H9 (cell line): ENCODE measurements around the gene ADARB2. TPM values are rescaled to one million over a fixed set of nuclear protein-coding genes. Genes with fewer than 3 reads are reported as not detected.
A peak's percentile ranks its signal among the peaks of the same experiment; 100 is the strongest.

ENCODE experiments used
- DNase-seq: peaks from one replicate; pipeline ENCODE4 v3.0.0-alpha.2; 2017
- H2AFZ ChIP-seq: one replicate; pipeline ENCODE4 v1.6.1; 2013; ENCODE audit warnings: mild to moderate bottlenecking, low read length, control low read depth, moderate library complexity
- H2AK5ac ChIP-seq: 2 replicates; pipeline ENCODE4 v1.6.1; 2013; ENCODE audit warnings: low read length, control low read depth, mixed read lengths; ENCODE audit not compliant: insufficient read length
- H2BK120ac ChIP-seq: one replicate; pipeline ENCODE4 v1.6.1; 2013; ENCODE audit warnings: low read depth, mild to moderate bottlenecking, low read length, control low read depth, inconsistent platforms; ENCODE audit not compliant: poor library complexity, severe bottlenecking
- H2BK12ac ChIP-seq: 2 replicates; pipeline ENCODE4 v1.6.1; 2013; ENCODE audit warnings: low read length, control low read depth, mixed read lengths, low read depth; ENCODE audit not compliant: insufficient read length
- H2BK15ac ChIP-seq: 2 replicates; pipeline ENCODE4 v1.6.1; 2013; ENCODE audit warnings: low read depth, low read length, control low read depth
- H2BK20ac ChIP-seq: one replicate; pipeline ENCODE4 v1.6.1; 2013; ENCODE audit warnings: low read depth, mild to moderate bottlenecking, low read length, control low read depth, inconsistent platforms; ENCODE audit not compliant: poor library complexity, severe bottlenecking
- H2BK5ac ChIP-seq: 2 replicates; pipeline ENCODE4 v1.6.1; 2013; ENCODE audit warnings: low read length, control low read depth, mixed read lengths; ENCODE audit not compliant: insufficient read length
- H3K14ac ChIP-seq: 2 replicates; pipeline ENCODE4 v1.6.1; 2013; ENCODE audit warnings: low read length, control low read depth; ENCODE audit not compliant: insufficient read depth
- H3K18ac ChIP-seq: 2 replicates; pipeline ENCODE4 v1.6.1; 2013; ENCODE audit warnings: low read depth, mild to moderate bottlenecking, mixed read lengths, low read length, control low read depth; ENCODE audit not compliant: insufficient read length
- H3K23ac ChIP-seq: 2 replicates; pipeline ENCODE4 v1.6.1; 2013; ENCODE audit warnings: low read length, control low read depth, mixed read lengths, low read depth; ENCODE audit not compliant: insufficient read length
- H3K23me2 ChIP-seq: 2 replicates; pipeline ENCODE4 v1.6.1; 2013; ENCODE audit warnings: low read depth, mild to moderate bottlenecking, mixed read lengths, low read length, control low read depth; ENCODE audit not compliant: insufficient read length, poor library complexity, severe bottlenecking
- H3K27ac ChIP-seq: 2 replicates; pipeline ENCODE4 v1.5.1; 2013; ENCODE audit warnings: low read length, control low read depth, mixed read lengths, low read depth; ENCODE audit not compliant: insufficient read length
- H3K27me3 ChIP-seq: 2 replicates; pipeline ENCODE4 v1.6.1; 2013; ENCODE audit warnings: low read length, control low read depth, inconsistent platforms; ENCODE audit not compliant: insufficient read depth
- H3K4ac ChIP-seq: 2 replicates; pipeline ENCODE4 v1.6.1; 2013; ENCODE audit warnings: low read depth, mild to moderate bottlenecking, control low read depth, inconsistent platforms, low read length, moderate library complexity
- H3K4me1 ChIP-seq: 2 replicates; pipeline ENCODE4 v1.6.1; 2013; ENCODE audit warnings: low read length, control low read depth, inconsistent platforms; ENCODE audit not compliant: insufficient read depth
- H3K4me2 ChIP-seq: 2 replicates; pipeline ENCODE4 v1.6.1; 2013; ENCODE audit warnings: low read length, control low read depth, mixed read lengths; ENCODE audit not compliant: insufficient read length, insufficient read depth
- H3K56ac ChIP-seq: 2 replicates; pipeline ENCODE4 v1.6.1; 2013; ENCODE audit warnings: low read depth, mild to moderate bottlenecking, mixed read lengths, low read length, control low read depth; ENCODE audit not compliant: insufficient read length
- H3K79me1 ChIP-seq: 2 replicates; pipeline ENCODE4 v1.6.1; 2013; ENCODE audit warnings: low read depth, mild to moderate bottlenecking, moderate library complexity, low read length, control low read depth, inconsistent platforms; ENCODE audit not compliant: insufficient read depth, poor library complexity, severe bottlenecking
- H3K79me2 ChIP-seq: 2 replicates; pipeline ENCODE4 v1.6.1; 2013; ENCODE audit warnings: low read length, control low read depth, inconsistent platforms; ENCODE audit not compliant: insufficient read depth
- H3K9ac ChIP-seq: 2 replicates; pipeline ENCODE4 v1.6.1; 2013; ENCODE audit warnings: low read length, control low read depth, mixed read lengths; ENCODE audit not compliant: insufficient read length; ENCODE audit errors: extremely low read depth
- H3K9me3 ChIP-seq: one replicate; pipeline ENCODE4 v1.6.1; 2013; ENCODE audit warnings: low read depth, low read length, inconsistent platforms; ENCODE audit not compliant: control insufficient read depth
- H3T11ph ChIP-seq: one replicate; pipeline ENCODE4 v1.6.1; 2013; ENCODE audit warnings: mild to moderate bottlenecking, low read length, control low read depth, inconsistent platforms
- H4K20me1 ChIP-seq: one replicate; pipeline ENCODE4 v1.6.1; 2013; ENCODE audit not compliant: control insufficient read depth, insufficient read length, insufficient read depth
- H4K5ac ChIP-seq: 2 replicates; pipeline ENCODE4 v1.6.1; 2013; ENCODE audit warnings: low read depth, mild to moderate bottlenecking, mixed read lengths, low read length, control low read depth; ENCODE audit not compliant: insufficient read length
- H4K8ac ChIP-seq: replicated peaks from 2 replicates; pipeline ENCODE4 v1.6.1; 2013; ENCODE audit warnings: low read length, control low read depth, mixed read lengths, low read depth; ENCODE audit not compliant: insufficient read length
- H4K91ac ChIP-seq: 2 replicates; pipeline ENCODE4 v1.6.1; 2013; ENCODE audit warnings: low read depth, mild to moderate bottlenecking, moderate library complexity, mixed read lengths, low read length, control low read depth; ENCODE audit not compliant: insufficient read length
- H3K27ac Mint-ChIP-seq, 3 experiments: 2 replicates in 2 of 3; 3 replicates in 1 of 3; pipeline ENCODE4 v1.8.0; 2020 to 2021; ENCODE audit warnings: mixed read lengths in 3 of 3, mild to moderate bottlenecking in 1 of 3, moderate library complexity in 1 of 3
- H3K27me3 Mint-ChIP-seq: 2 replicates; pipeline ENCODE4 v1.8.0; 2021; ENCODE audit warnings: low read depth, mild to moderate bottlenecking, moderate library complexity, mixed read lengths
- H3K36me3 Mint-ChIP-seq, 3 experiments: 2 replicates in 2 of 3; 3 replicates in 1 of 3; pipeline ENCODE4 v1.8.0; 2020 to 2021; ENCODE audit warnings: low read depth in 3 of 3, mixed read lengths in 3 of 3; ENCODE audit not compliant: insufficient read depth in 1 of 3
- H3K4me1 Mint-ChIP-seq, 2 experiments: 2 replicates each; pipeline ENCODE4 v1.8.0; 2020; ENCODE audit warnings: mixed read lengths in 2 of 2
- H3K4me3 Mint-ChIP-seq, 2 experiments: 2 replicates in 1 of 2; 3 replicates in 1 of 2; pipeline ENCODE4 v1.8.0; 2020 to 2021; ENCODE audit warnings: mild to moderate bottlenecking in 2 of 2, mixed read lengths in 2 of 2, moderate library complexity in 1 of 2
- H3K9me3 Mint-ChIP-seq, 2 experiments: 2 replicates in 1 of 2; 3 replicates in 1 of 2; pipeline ENCODE4 v1.8.0; 2020; ENCODE audit warnings: mild to moderate bottlenecking in 2 of 2, mixed read lengths in 2 of 2, moderate library complexity in 1 of 2
- CTCF ChIP-seq: fragments of 200-600 bp; sonication (generic); conservative IDR thresholded peaks from 3 replicates; pipeline ENCODE4 v1.8.0; 2021; ENCODE audit warnings: antibody characterized with exemption, mild to moderate bottlenecking
- WGBS: extraction: QIAGEN DNeasy Blood & Tissue Kit; methylation state at CpG from one replicate; pipeline ENCODE4 v1.1.7; 2013; ENCODE audit warnings: missing lambda C conversion rate, low lambda C conversion rate, mixed read lengths; ENCODE audit not compliant: insufficient read length; ENCODE audit errors: extremely low coverage; 5-methylcytosine and 5-hydroxymethylcytosine counted together
- total RNA-seq: library from RNA; stranded (reverse); gene quantifications from 2 replicates; pipeline ENCODE4 v1.2.1, GENCODE V29; 2021

Gene ADARB2
- total RNA-seq, 1 experiment from 2014 or later, result 0.87 TPM

- no peaks in the 10 kb centered on the region for H3K4me1 ChIP-seq
- no peak overlapping the region for H4K91ac ChIP-seq
- no peaks in the 10 kb centered on the region for H3K79me1 ChIP-seq
- no peak overlapping the region for H2BK12ac ChIP-seq
- Mint-ChIP-seq H3K27me3 (peaks cover 6% of the 10 kb centered on the region), H3K4me1 (peaks cover 11 to 22% of the 10 kb centered on the region in 2 experiments), H3K9me3 (peaks cover 4 to 7% of the 10 kb centered on the region in 2 experiments; a peak in 3 of 5 replicates), H3K4me3 (no peak overlapping the region; a peak in 1 of 5 replicates), H3K36me3 (peaks cover 0 to 4% (median 2%) of the 10 kb centered on the region in 3 experiments; a peak in 1 of 7 replicates), H3K27ac (peak overlapping the region in 1 of 3 experiments; percentile 51; a peak in 1 of 7 replicates)
- no peaks in the 10 kb centered on the region for H4K20me1 ChIP-seq
- no peaks in the 10 kb centered on the region for H3K79me2 ChIP-seq
- H3T11ph ChIP-seq, result no peak overlapping the region
- no peak overlapping the region for H2AK5ac ChIP-seq
- no peak overlapping the region for H3K14ac ChIP-seq
- no peak overlapping the region for H3K4ac ChIP-seq
- no peak overlapping the region for H3K56ac ChIP-seq
- H3K23me2 ChIP-seq, result no peaks in the 10 kb centered on the region
- WGBS, result no CpG with 5 or more reads among the region's 7 CpGs
- H4K5ac ChIP-seq, result no peak overlapping the region
- no peak overlapping the region for H3K9ac ChIP-seq
- no peak overlapping the region for H3K4me2 ChIP-seq
- no peak overlapping the region for H2AFZ ChIP-seq
- no peak overlapping the region for H3K23ac ChIP-seq
- DNase-seq, result no peak
- no peak overlapping the region for H2BK120ac ChIP-seq
- no peak overlapping the region for H3K18ac ChIP-seq
- no peaks in the 10 kb centered on the region for H3K27me3 ChIP-seq
- H2BK20ac ChIP-seq, result no peak overlapping the region
- no peaks in the 10 kb centered on the region for H3K9me3 ChIP-seq
- no peak overlapping the region for H4K8ac ChIP-seq
- no peak overlapping the region for H3K27ac ChIP-seq
- TF ChIP-seq CTCF, result no peak
- H2BK15ac ChIP-seq, result no peak overlapping the region
- H2BK5ac ChIP-seq, result no peak overlapping the region
Measured at GRCh38 chr10:1548596-1548995, 188.7 kb downstream of the ADARB2 start.
